ENCODE results near the gene ENAH. TPM values are rescaled to one million over a fixed set of nuclear protein-coding genes. Genes with fewer than 3 reads are reported as not detected.
A peak's percentile ranks its signal among the peaks of the same experiment; 100 is the strongest.
"Not testable (repeated sequence)": the region's sequence is repeated elsewhere in the genome, so short reads cannot be mapped to it uniquely, and the experiment has no call there.

ENAH gene
- total RNA-seq, 1 donor from 2014 or later = 258 TPM

- DNase-seq (ENCODE audit: low spot score) = not testable (repeated sequence)
Observed at GRCh38 chr1:225473676-225474438, 179.1 kb downstream of the ENAH start.

GRCh38 chr1:225473266-225473665 is 179.7 kb downstream of the ENAH start:
- DNase-seq (ENCODE audit: low spot score) = not testable (repeated sequence)

GRCh38 chr1:225471453-225472301 is 181.2 kb downstream of the ENAH start:
- DNase-seq (ENCODE audit: low spot score) = no peak

- no peak for DNase-seq (ENCODE audit: low spot score)
Observed at GRCh38 chr1:225471109-225471452, 181.8 kb downstream of the ENAH start.

- no peak for DNase-seq (ENCODE audit: low spot score)
Observed at GRCh38 chr1:225470211-225471108, 182.5 kb downstream of the ENAH start.

GRCh38 chr1:225469051-225469450 is 183.9 kb downstream of the ENAH start:
- no peak for DNase-seq (ENCODE audit: low spot score)

GRCh38 chr1:225468270-225469020 is 184.5 kb downstream of the ENAH start:
- DNase-seq (ENCODE audit: low spot score) = no peak

GRCh38 chr1:225467193-225468020 is 185.5 kb downstream of the ENAH start:
- DNase-seq (ENCODE audit: low spot score) = peak; percentile 54

GRCh38 chr1:225466848-225467192 is 186.1 kb downstream of the ENAH start:
- DNase-seq (ENCODE audit: low spot score) = no peak

GRCh38 chr1:225465793-225466517 is 187.0 kb downstream of the ENAH start:
- no peak for DNase-seq (ENCODE audit: low spot score)

GRCh38 chr1:225464851-225465792 is 187.8 kb downstream of the ENAH start:
- no peak for DNase-seq (ENCODE audit: low spot score)

GRCh38 chr1:225462714-225463574 is 190.0 kb downstream of the ENAH start:
- DNase-seq (ENCODE audit: low spot score) = no peak

- DNase-seq (ENCODE audit: low spot score) = no peak
Observed at GRCh38 chr1:225462429-225462713, 190.6 kb downstream of the ENAH start.

- DNase-seq (ENCODE audit: low spot score) = no peak
Observed at GRCh38 chr1:225461533-225462428, 191.1 kb downstream of the ENAH start.

GRCh38 chr1:225460737-225461532 is 192.0 kb downstream of the ENAH start:
- DNase-seq (ENCODE audit: low spot score) = no peak

Data from mucosa of gallbladder (tissue), 1 donor.